K562 (cell line): ENCODE data around the gene RNF166. TPM values are rescaled to one million over a fixed set of nuclear protein-coding genes. Genes with fewer than 3 reads are reported as not detected.

Experiments
- ATAC-seq: fragments of 200-7000 bp; cut with Tn5 transposase; 3 replicates; pipeline ENCODE4 v1.9.1; 2020; ENCODE audit warnings: moderate library complexity
- BruUV-seq: library from RNA; stranded (reverse); fragments of 400-500 nt; replicated peaks from 2 replicates; lab custom pipeline; 2021; lab: Mats Ljungman, UMichigan
- CTCF ChIA-PET: fragments of 300-600 bp; formaldehyde crosslinking; extraction: SDS; loops from one replicate; lab custom pipeline; 2021; ENCODE audit warnings: low intra/inter-chr PET ratio; lab: Yijun Ruan, JAX
- POLR2A ChIA-PET: fragments of 300-600, 350-650 bp; sonication (Branson Sonifier 250); formaldehyde crosslinking; extraction: SDS; loops from one replicate; lab custom pipeline; 2021; ENCODE audit warnings: antibody characterized with exemption, inconsistent platforms; lab: Yijun Ruan, JAX
- DNase-seq, 4 experiments: peaks; one replicate each; pipeline versions ENCODE4 v3.0.0 to v3.0.0-alpha.2; 2011 to 2018; ENCODE audit warnings: low spot score in 3 of 4, mixed read lengths in 3 of 4; ENCODE audit errors: extremely low read depth in 1 of 4
- FAIRE-seq: peaks from 2 replicates; lab custom pipeline; 2011; peaks lifted over from hg19 to GRCh38; lab: Jason Lieb, UNC
- H2AFZ ChIP-seq: 2 replicates; pipeline ENCODE4 v1.6.0; 2011; ENCODE audit warnings: low read depth, low read length, control low read depth, inconsistent platforms
- H3K27ac ChIP-seq: fragments of 200-600 bp; 3 replicates; pipeline ENCODE4 v1.8.0; 2011; ENCODE audit warnings: low read depth, mild to moderate bottlenecking, control low read depth, inconsistent platforms, low read length, moderate library complexity, mixed read lengths; ENCODE audit errors: extremely low read depth
- H3K27me3 ChIP-seq, 2 experiments: fragments of 300-600 bp in 1 of 2; 2 replicates in 1 of 2; 3 replicates in 1 of 2; pipeline versions ENCODE4 v1.6.0 to v1.8.0; 2011; ENCODE audit warnings: inconsistent platforms in 2 of 2, low read length in 2 of 2, mild to moderate bottlenecking in 1 of 2, mixed read lengths in 1 of 2, moderate library complexity in 1 of 2; ENCODE audit not compliant: control insufficient read depth in 2 of 2, insufficient read depth in 2 of 2
- H3K36me3 ChIP-seq: fragments of 300-600 bp; 3 replicates; pipeline ENCODE4 v1.8.0; 2011; ENCODE audit warnings: mild to moderate bottlenecking, low read length, inconsistent platforms; ENCODE audit not compliant: control insufficient read depth, insufficient read depth
- H3K4me1 ChIP-seq, 2 experiments: fragments of 200-600 bp in 1 of 2; replicated peaks in 1 of 2; 2 replicates in 1 of 2; 3 replicates in 1 of 2; pipeline versions ENCODE4 v1.5.1 to v1.8.0; 2011; ENCODE audit warnings: inconsistent platforms in 2 of 2, low read length in 2 of 2, mild to moderate bottlenecking in 1 of 2, mixed read lengths in 1 of 2, moderate library complexity in 1 of 2; ENCODE audit not compliant: control insufficient read depth in 2 of 2, insufficient read depth in 2 of 2
- H3K4me2 ChIP-seq: 2 replicates; pipeline ENCODE4 v1.6.1; 2011; ENCODE audit warnings: low read length, control low read depth, inconsistent platforms, mixed read lengths; ENCODE audit not compliant: insufficient read depth
- H3K4me3 ChIP-seq: fragments of 200-600 bp; sonication (generic), shearing (Covaris generic); 2 replicates; pipeline ENCODE4 v1.5.1; 2016; ENCODE audit warnings: control low read depth, inconsistent platforms
- H3K79me2 ChIP-seq: fragments of 200-600 bp; 3 replicates; pipeline ENCODE4 v1.8.0; 2011; ENCODE audit warnings: low read length, inconsistent platforms; ENCODE audit not compliant: control insufficient read depth, insufficient read depth
- H3K9ac ChIP-seq, 2 experiments: 2 replicates each; pipeline versions ENCODE4 v1.6.0 to v1.6.1; 2011; ENCODE audit warnings: low read depth in 2 of 2, low read length in 2 of 2, control low read depth in 1 of 2, inconsistent platforms in 1 of 2, mild to moderate bottlenecking in 1 of 2, mixed read lengths in 1 of 2; ENCODE audit not compliant: insufficient read depth in 1 of 2
- H3K9me1 ChIP-seq: one replicate; pipeline ENCODE4 v1.6.0; 2011; ENCODE audit warnings: inconsistent platforms, mild to moderate bottlenecking, low read length, moderate library complexity; ENCODE audit not compliant: control insufficient read depth, insufficient read depth
- H3K9me3 ChIP-seq: replicated peaks from 2 replicates; pipeline ENCODE4 v1.5.1; 2011; ENCODE audit warnings: low read depth, low read length, inconsistent platforms; ENCODE audit not compliant: control insufficient read depth, insufficient read depth
- H4K20me1 ChIP-seq: replicated peaks from 2 replicates; pipeline ENCODE4 v1.6.1; 2011; ENCODE audit warnings: low read length, inconsistent platforms, mixed read lengths; ENCODE audit not compliant: control insufficient read depth, insufficient read depth
- ETS1 ChIP-seq: conservative IDR thresholded peaks from 2 replicates; pipeline ENCODE4 v1.6.1; 2011; ENCODE audit warnings: low read depth, mild to moderate bottlenecking, low read length; ENCODE audit not compliant: control insufficient read depth
- GABPB1 ChIP-seq: sonication (generic); formaldehyde crosslinking; IDR thresholded peaks from 2 replicates; pipeline ENCODE4 v1.8.0; 2022; ENCODE audit warnings: mild to moderate bottlenecking, missing genetic modification reagents
- MAX ChIP-seq: sonication (generic); formaldehyde crosslinking; IDR thresholded peaks from 2 replicates; pipeline ENCODE4 v1.9.0; 2022; ENCODE audit warnings: mild to moderate bottlenecking, missing genetic modification reagents
- MYNN ChIP-seq, 2 experiments: sonication (generic); formaldehyde crosslinking in 1 of 2; IDR thresholded peaks; 2 replicates each; pipeline versions ENCODE4 v1.5.0 to v1.6.1; 2016 to 2020; ENCODE audit warnings: antibody characterized with exemption in 1 of 2, missing genetic modification reagents in 1 of 2
- POLR2G ChIP-seq: fragments of 200-400 bp; formaldehyde crosslinking; IDR thresholded peaks from 2 replicates; pipeline ENCODE4 v1.6.1; 2017; ENCODE audit warnings: low read depth, mild to moderate bottlenecking, antibody characterized with exemption, low read length, moderate library complexity
- RB1 ChIP-seq: fragments of 450-650 bp; IDR thresholded peaks from 2 replicates; pipeline ENCODE4 v1.6.1; 2017; ENCODE audit warnings: low read depth, mild to moderate bottlenecking
- SIN3A ChIP-seq, 2 experiments: fragments of 150-350 bp in 1 of 2; IDR thresholded peaks; 2 replicates each; pipeline ENCODE4 v1.6.1; 2011 to 2016; ENCODE audit warnings: borderline replicate concordance in 2 of 2, low read depth in 2 of 2, low read length in 2 of 2, mild to moderate bottlenecking in 2 of 2, moderate library complexity in 2 of 2; ENCODE audit not compliant: control insufficient read depth in 1 of 2
- SPI1 ChIP-seq: IDR thresholded peaks from 2 replicates; pipeline ENCODE4 v1.6.1; 2011; ENCODE audit warnings: low read depth, low read length, control low read depth, borderline replicate concordance
- USF2 ChIP-seq: sonication (generic); formaldehyde crosslinking; IDR thresholded peaks from 2 replicates; pipeline ENCODE4 v1.5.0; 2020; ENCODE audit warnings: missing genetic modification reagents
- ZC3H8 ChIP-seq: fragments of 450-650 bp; IDR thresholded peaks from 2 replicates; pipeline ENCODE4 v1.6.1; 2017
- ZKSCAN1 ChIP-seq: fragments of 150-350 bp; IDR thresholded peaks from 2 replicates; pipeline ENCODE4 v1.6.1; 2016; ENCODE audit warnings: low read depth, low read length
- WGBS: fragments of 100-300 bp; shearing (Covaris generic); methylation state at CpG from one replicate; pipeline ENCODE4 v1.1.6; 2016; ENCODE audit warnings: low coverage, mixed read lengths; ENCODE audit not compliant: insufficient coverage; ENCODE audit errors: missing lambda C conversion rate; 5-methylcytosine and 5-hydroxymethylcytosine counted together
- in situ Hi-C: fragments of 300-500 bp; cut with MboI; formaldehyde crosslinking; loops from 4 replicates; pipeline ENCODE4 v1.15.0; 2018; ENCODE audit warnings: inconsistent platforms, mixed read lengths
- intact Hi-C: fragments of 100-400 bp; cut with micrococcal nuclease; formaldehyde crosslinking; loops from 2 replicates; pipeline ENCODE4 v1.14.2; 2022
- polyA plus RNA-seq, 8 experiments: library from polyadenylated mRNA; depleted of rRNA in 4 of 8; stranded (reverse) in 5 of 8; unstranded in 3 of 8; fragments of >200 nt; fragmentation: Nextera tagmentation in 2 of 8; fragmentation: Illumina TruSeq in 1 of 8; extraction: Ambion mirVana in 2 of 8; extraction: Trizol in 1 of 8; gene quantifications; 2 replicates each; pipeline versions ENCODE4 v1.2.1 to v1.2.3, GENCODE V29; 2011 to 2014; ENCODE audit warnings: inconsistent platforms in 1 of 8, missing spikeins in 1 of 8
- total RNA-seq, 7 experiments: library from RNA; depleted of rRNA in 6 of 7; stranded (reverse); fragments of >200 nt in 6 of 7; fragmentation: Illumina TruSeq in 2 of 7; extraction: Trizol in 2 of 7; gene quantifications; 2 replicates each; pipeline versions ENCODE4 v1.2.1 to v1.2.3, GENCODE V29; 2011 to 2021; ENCODE audit warnings: low replicate concordance in 1 of 7

RNF166 gene
- total and polyA plus RNA-seq, 9 of the 15 experiments (the other 6 are each of a cell fraction or from before 2014, with no cell fraction given), result 0.56 to 60.3 (median 19.5) TPM

GRCh38 chr16:88686439-88687253 is 19.6 kb downstream of the RNF166 start, which contains the start of gene SNAI3 (continued):
- peak; percentile 73; the same call in 1 of the 2 replicates for TF ChIP-seq POLR2G
- no peak for TF ChIP-seq ZC3H8
- peak; percentile 87 for TF ChIP-seq MAX (CRISPR knock-in tag)
- TF ChIP-seq ETS1, result 0 out of 2 replicates have a peak, but pooled peaks have one; percentile 24
- TF ChIP-seq SPI1, result 0 out of 2 replicates have a peak, but pooled peaks have one; percentile 11

- peak; percentile 34 for ATAC-seq
- intact Hi-C loops (loop anchor here (2.0 to 5.0 kb wide), 3 partner anchors 23 to 86 kb away; partner anchors contain the start of gene MVD), in situ Hi-C loops (no loop called here)
- Histone ChIP-seq H3K36me3 (no peaks in the 10 kb centered on the region), H3K79me2 (no peaks in the 10 kb centered on the region; the same call in 2 of the 3 replicates), H3K4me3 (peak overlapping the region; percentile 60), H3K4me2 (peak overlapping the region; percentile 75), H2AFZ (peak overlapping the region; percentile 88), H3K4me1 (peaks cover 36 to 75% of the 10 kb centered on the region in 2 experiments), H4K20me1 (no peaks in the 10 kb centered on the region; the same call in 1 of the 2 replicates), H3K9me1 (no peaks in the 10 kb centered on the region), H3K9ac (peak overlapping the region; percentile 44 to 90; a peak in 3 of 4 replicates), H3K27ac (peak overlapping the region; percentile 21; the same call in 2 of the 3 replicates), H3K9me3 (no peaks in the 10 kb centered on the region), H3K27me3 (no peaks in the 10 kb centered on the region)
- BruUV-seq, result no TSS peak
- no peak for FAIRE-seq
- WGBS, result 0% methylated on average over 18 of the region's 25 CpGs
- CTCF ChIA-PET, result no interaction called here
- DNase-seq, result peak; percentile 58 to 80 (median 71)
- POLR2A ChIA-PET, result interaction anchor here (1.1 to 2.0 kb wide), 4 partner anchors 16 to 116 kb away, joined by 3 to 9 read pairs (median 6); partner anchors contain the start of genes MVD and ZC3H18
- no peak for TF ChIP-seq MYNN (IDR thresholded peaks at IDR 0.05)
- TF ChIP-seq MYNN (CRISPR knock-in tag; IDR thresholded peaks at IDR 0.05), result 0 out of 2 replicates have a peak, but pooled peaks have one; percentile 42
- 0 out of 4 replicates have a peak, but pooled peaks of 1 of the 2 experiments have one; percentile 22 for TF ChIP-seq SIN3A (IDR thresholded peaks at IDR 0.05; ENCODE audit: borderline replicate concordance in 2 of 2, control insufficient read depth in 1 of 2, low read depth in 2 of 2, low read length in 2 of 2)
- 0 out of 2 replicates have a peak, but pooled peaks have one; percentile 8 for TF ChIP-seq RB1
- 0 out of 2 replicates have a peak, but pooled peaks have one; percentile 33 for TF ChIP-seq ZKSCAN1
- 0 out of 2 replicates have a peak, but pooled peaks have one; percentile 18 for TF ChIP-seq GABPB1 (CRISPR knock-in tag)
- 0 out of 2 replicates have a peak, but pooled peaks have one; percentile 2 for TF ChIP-seq USF2
Observed at GRCh38 chr16:88686062-88686438, 20.2 kb downstream of the RNF166 start.
